Measurements from ENCODE around the gene DNHD1.
"Not testable (repeated sequence)": the region's sequence is repeated elsewhere in the genome, so short reads cannot be mapped to it uniquely, and the experiment has no call there.

Gene DNHD1

GRCh38 chr11:6520265-6520664, 23.2 kb downstream of the DNHD1 start:
- H3K9me3 ChIP-seq (ENCODE audit: control insufficient read depth, low read length) = no peaks in the 10 kb centered on the region
- H3K36me3 ChIP-seq (ENCODE audit: control insufficient read depth, insufficient read depth, low read length) = no peaks in the 10 kb centered on the region

GRCh38 chr11:6521946-6522345, 24.9 kb downstream of the DNHD1 start:
- H3K4me3 ChIP-seq (ENCODE audit: low read length); H3K27me3 ChIP-seq (ENCODE audit: control insufficient read depth, insufficient read depth, low read length); H3K9ac ChIP-seq (ENCODE audit: low read length); H3K4me1 ChIP-seq (ENCODE audit: control insufficient read depth, insufficient read depth, low read length); H3K36me3 ChIP-seq (ENCODE audit: control insufficient read depth, insufficient read depth, low read length); H3K9me3 ChIP-seq (ENCODE audit: control insufficient read depth, low read length): not testable (repeated sequence)

More at GRCh38 chr11:6520265-6520664, 23.2 kb downstream of the DNHD1 start:
- no peak overlapping the region for H3K4me3 ChIP-seq (ENCODE audit: low read length)
- H3K9ac ChIP-seq (ENCODE audit: low read length) = no peak overlapping the region
- no peaks in the 10 kb centered on the region for H3K27me3 ChIP-seq (ENCODE audit: control insufficient read depth, insufficient read depth, low read length)
- H3K4me1 ChIP-seq (ENCODE audit: control insufficient read depth, insufficient read depth, low read length) = no peaks in the 10 kb centered on the region

- no peaks in the 10 kb centered on the region for H3K9me3 ChIP-seq (ENCODE audit: control insufficient read depth, low read length)
- H3K4me1 ChIP-seq (ENCODE audit: control insufficient read depth, insufficient read depth, low read length) = no peaks in the 10 kb centered on the region
- H3K36me3 ChIP-seq (ENCODE audit: control insufficient read depth, insufficient read depth, low read length) = no peaks in the 10 kb centered on the region
- no peaks in the 10 kb centered on the region for H3K27me3 ChIP-seq (ENCODE audit: control insufficient read depth, insufficient read depth, low read length)
- no peak overlapping the region for H3K9ac ChIP-seq (ENCODE audit: low read length)
- H3K4me3 ChIP-seq (ENCODE audit: low read length) = no peak overlapping the region
Observed at GRCh38 chr11:6523253-6523652, 26.2 kb downstream of the DNHD1 start.

- H3K4me3 ChIP-seq (ENCODE audit: low read length) = no peak overlapping the region
- H3K4me1 ChIP-seq (ENCODE audit: control insufficient read depth, insufficient read depth, low read length) = no peaks in the 10 kb centered on the region
- H3K36me3 ChIP-seq (ENCODE audit: control insufficient read depth, insufficient read depth, low read length) = no peaks in the 10 kb centered on the region
- H3K9ac ChIP-seq (ENCODE audit: low read length) = no peak overlapping the region
- no peaks in the 10 kb centered on the region for H3K27me3 ChIP-seq (ENCODE audit: control insufficient read depth, insufficient read depth, low read length)
- H3K9me3 ChIP-seq (ENCODE audit: control insufficient read depth, low read length) = no peaks in the 10 kb centered on the region
Observed at GRCh38 chr11:6526411-6527135, 29.5 kb downstream of the DNHD1 start.

DNA sequence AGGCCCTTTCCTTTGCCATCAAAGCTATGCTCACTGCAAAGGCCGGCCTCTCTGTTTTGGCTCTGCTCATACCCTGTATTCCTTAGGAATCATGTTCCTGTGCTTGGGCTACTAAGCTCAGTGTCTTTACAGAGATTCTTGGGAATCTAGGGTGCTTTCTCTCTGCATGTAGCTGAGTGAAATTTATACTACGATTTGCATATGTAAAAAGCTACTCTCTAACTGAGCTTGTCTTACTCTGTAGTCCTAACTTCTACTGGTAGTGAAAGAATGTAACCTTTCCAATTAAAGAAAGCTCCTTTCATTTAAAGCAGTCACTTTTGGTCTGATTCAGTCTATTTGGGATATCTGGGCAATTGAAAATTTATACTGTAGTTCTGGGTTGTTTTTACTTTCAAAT, 32.2 kb downstream of the DNHD1 start:
- H3K4me1 ChIP-seq (ENCODE audit: control insufficient read depth, insufficient read depth, low read length) = no peaks in the 10 kb centered on the region
- no peaks in the 10 kb centered on the region for H3K27me3 ChIP-seq (ENCODE audit: control insufficient read depth, insufficient read depth, low read length)
- no peak overlapping the region for H3K4me3 ChIP-seq (ENCODE audit: low read length)
- H3K9me3 ChIP-seq (ENCODE audit: control insufficient read depth, low read length) = no peaks in the 10 kb centered on the region
- H3K9ac ChIP-seq (ENCODE audit: low read length) = no peak overlapping the region
- H3K36me3 ChIP-seq (ENCODE audit: control insufficient read depth, insufficient read depth, low read length) = no peaks in the 10 kb centered on the region

GRCh38 chr11:6530848-6531247, 33.8 kb downstream of the DNHD1 start:
- Histone ChIP-seq H3K9ac (ENCODE audit: low read length) (no peak overlapping the region), H3K27me3 (ENCODE audit: control insufficient read depth, insufficient read depth, low read length) (no peaks in the 10 kb centered on the region), H3K4me3 (ENCODE audit: low read length) (no peak overlapping the region), H3K4me1 (ENCODE audit: control insufficient read depth, insufficient read depth, low read length) (no peaks in the 10 kb centered on the region), H3K36me3 (ENCODE audit: control insufficient read depth, insufficient read depth, low read length) (no peaks in the 10 kb centered on the region), H3K9me3 (ENCODE audit: control insufficient read depth, low read length) (no peaks in the 10 kb centered on the region)

GRCh38 chr11:6531267-6531752, 34.2 kb downstream of the DNHD1 start:
- no peaks in the 10 kb centered on the region for H3K36me3 ChIP-seq (ENCODE audit: control insufficient read depth, insufficient read depth, low read length)
- H3K9me3 ChIP-seq (ENCODE audit: control insufficient read depth, low read length) = no peaks in the 10 kb centered on the region
- H3K9ac ChIP-seq (ENCODE audit: low read length) = no peak overlapping the region
- no peak overlapping the region for H3K4me3 ChIP-seq (ENCODE audit: low read length)
- H3K4me1 ChIP-seq (ENCODE audit: control insufficient read depth, insufficient read depth, low read length) = no peaks in the 10 kb centered on the region
- H3K27me3 ChIP-seq (ENCODE audit: control insufficient read depth, insufficient read depth, low read length) = no peaks in the 10 kb centered on the region

DNA sequence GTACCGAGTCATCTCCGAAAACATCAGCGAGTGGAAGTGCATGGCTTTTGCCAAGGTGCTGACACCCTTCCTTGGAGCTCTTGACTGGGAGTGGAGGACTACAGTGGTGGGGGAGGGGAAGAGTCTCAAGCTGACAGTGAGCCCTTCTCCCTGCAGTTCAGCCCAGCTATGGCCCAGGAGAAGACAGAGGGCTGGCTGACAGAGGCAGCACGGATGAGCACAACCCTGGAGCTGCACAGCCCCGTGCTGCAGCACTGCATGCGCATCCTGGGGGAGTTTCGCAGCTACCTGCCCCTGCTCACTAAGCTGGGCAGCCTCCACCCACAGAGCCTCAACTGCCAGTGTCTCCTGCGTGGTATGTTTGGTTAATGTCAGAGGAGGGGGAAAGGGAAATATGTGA, 41.4 kb downstream of the DNHD1 start:
- Histone ChIP-seq H3K9me3 (ENCODE audit: control insufficient read depth, low read length) (no peaks in the 10 kb centered on the region), H3K4me1 (ENCODE audit: control insufficient read depth, insufficient read depth, low read length) (peaks cover 13% of the 10 kb centered on the region), H3K9ac (ENCODE audit: low read length) (no peak overlapping the region), H3K4me3 (ENCODE audit: low read length) (no peak overlapping the region), H3K27me3 (ENCODE audit: control insufficient read depth, insufficient read depth, low read length) (no peaks in the 10 kb centered on the region), H3K36me3 (ENCODE audit: control insufficient read depth, insufficient read depth, low read length) (no peaks in the 10 kb centered on the region)

GRCh38 chr11:6538945-6539344, 41.9 kb downstream of the DNHD1 start:
- H3K27me3 ChIP-seq (ENCODE audit: control insufficient read depth, insufficient read depth, low read length) = no peaks in the 10 kb centered on the region
- H3K4me1 ChIP-seq (ENCODE audit: control insufficient read depth, insufficient read depth, low read length) = peaks cover 13% of the 10 kb centered on the region
- no peak overlapping the region for H3K4me3 ChIP-seq (ENCODE audit: low read length)
- no peaks in the 10 kb centered on the region for H3K36me3 ChIP-seq (ENCODE audit: control insufficient read depth, insufficient read depth, low read length)
- no peaks in the 10 kb centered on the region for H3K9me3 ChIP-seq (ENCODE audit: control insufficient read depth, low read length)
- no peak overlapping the region for H3K9ac ChIP-seq (ENCODE audit: low read length)

DNA sequence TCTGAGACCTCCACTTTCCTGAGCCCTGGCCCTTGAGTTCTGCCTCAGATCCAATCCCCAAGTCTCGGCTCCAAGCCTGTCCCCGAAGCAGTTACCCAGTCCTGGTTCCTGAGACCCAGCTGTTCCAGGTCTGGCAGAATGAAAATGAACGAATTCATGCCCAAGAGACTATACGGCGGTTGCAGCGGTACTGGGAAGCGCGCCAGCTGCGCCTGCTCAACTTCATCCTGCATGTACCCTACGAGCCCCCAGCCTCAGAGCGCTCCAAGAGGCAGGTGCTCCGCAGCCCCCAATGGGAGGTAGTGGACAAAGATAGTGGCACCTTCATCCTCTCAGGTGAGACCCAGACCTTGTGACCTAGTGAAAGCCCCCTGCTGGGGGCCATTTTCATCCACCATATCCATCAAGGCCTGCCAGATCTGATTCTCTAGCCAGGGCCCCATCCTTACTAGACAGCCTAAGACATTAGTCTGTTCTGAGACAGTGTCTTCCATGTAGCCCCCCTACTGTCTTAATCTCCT, 42.7 kb downstream of the DNHD1 start:
- H3K4me3 ChIP-seq (ENCODE audit: low read length) = no peak overlapping the region
- no peaks in the 10 kb centered on the region for H3K36me3 ChIP-seq (ENCODE audit: control insufficient read depth, insufficient read depth, low read length)
- no peaks in the 10 kb centered on the region for H3K9me3 ChIP-seq (ENCODE audit: control insufficient read depth, low read length)
- H3K27me3 ChIP-seq (ENCODE audit: control insufficient read depth, insufficient read depth, low read length) = no peaks in the 10 kb centered on the region
- H3K9ac ChIP-seq (ENCODE audit: low read length) = no peak overlapping the region
- peaks cover 13% of the 10 kb centered on the region for H3K4me1 ChIP-seq (ENCODE audit: control insufficient read depth, insufficient read depth, low read length)

- no peaks in the 10 kb centered on the region for H3K9me3 ChIP-seq (ENCODE audit: control insufficient read depth, low read length)
- H3K4me1 ChIP-seq (ENCODE audit: control insufficient read depth, insufficient read depth, low read length) = peaks cover 13% of the 10 kb centered on the region
- H3K4me3 ChIP-seq (ENCODE audit: low read length) = no peak overlapping the region
- H3K9ac ChIP-seq (ENCODE audit: low read length) = no peak overlapping the region
- no peaks in the 10 kb centered on the region for H3K36me3 ChIP-seq (ENCODE audit: control insufficient read depth, insufficient read depth, low read length)
- no peaks in the 10 kb centered on the region for H3K27me3 ChIP-seq (ENCODE audit: control insufficient read depth, insufficient read depth, low read length)
Observed at GRCh38 chr11:6541356-6541755, 44.3 kb downstream of the DNHD1 start.

- no peak overlapping the region for H3K4me3 ChIP-seq (ENCODE audit: low read length)
- peaks cover 13% of the 10 kb centered on the region for H3K4me1 ChIP-seq (ENCODE audit: control insufficient read depth, insufficient read depth, low read length)
- H3K9me3 ChIP-seq (ENCODE audit: control insufficient read depth, low read length) = no peaks in the 10 kb centered on the region
- no peak overlapping the region for H3K9ac ChIP-seq (ENCODE audit: low read length)
- H3K27me3 ChIP-seq (ENCODE audit: control insufficient read depth, insufficient read depth, low read length) = no peaks in the 10 kb centered on the region
- H3K36me3 ChIP-seq (ENCODE audit: control insufficient read depth, insufficient read depth, low read length) = no peaks in the 10 kb centered on the region
Observed at GRCh38 chr11:6542727-6543126, 45.6 kb downstream of the DNHD1 start.

Data from mucosa of stomach (tissue), 1 donor.